Lung (tissue), 12 donors: Measurements from ENCODE around the gene GOLGA3. TPM values are rescaled to one million over a fixed set of nuclear protein-coding genes. Genes with fewer than 3 reads are reported as not detected.

Experiments
- ATAC-seq: fragments of 200-7000 bp; cut with Tn5 transposase; one replicate; pipeline ENCODE4 v1.9.1; 2020; ENCODE audit warnings: moderate number of reproducible peaks; ENCODE audit not compliant: insufficient read depth, low FRiP score
- DNase-seq, 3 donors: peaks; one replicate each; pipeline ENCODE4 v3.0.0-alpha.2; 2013 to 2017
- H3K27ac ChIP-seq, 2 donors: one replicate each; pipeline ENCODE4 v1.5.1; 2013; ENCODE audit warnings: mild to moderate bottlenecking in 2 of 2, moderate library complexity in 2 of 2, control low read depth in 1 of 2, inconsistent platforms in 1 of 2, low read depth in 1 of 2, low read length in 1 of 2
- H3K27me3 ChIP-seq, 3 donors: one replicate each; pipeline ENCODE4 v1.5.1; 2013; ENCODE audit warnings: low read length in 2 of 3; ENCODE audit not compliant: control insufficient read depth in 3 of 3, insufficient read depth in 3 of 3
- H3K36me3 ChIP-seq, 4 donors: one replicate each; pipeline ENCODE4 v1.5.1; 2013; ENCODE audit warnings: low read length in 4 of 4, mild to moderate bottlenecking in 1 of 4, moderate library complexity in 1 of 4; ENCODE audit not compliant: control insufficient read depth in 4 of 4, insufficient read depth in 4 of 4
- H3K4me1 ChIP-seq, 5 donors: one replicate each; pipeline ENCODE4 v1.5.1; 2013; ENCODE audit warnings: low read length in 5 of 5, mild to moderate bottlenecking in 2 of 5, moderate library complexity in 1 of 5; ENCODE audit not compliant: control insufficient read depth in 5 of 5, insufficient read depth in 5 of 5
- H3K4me3 ChIP-seq: one replicate; pipeline ENCODE4 v1.5.1; 2013; ENCODE audit warnings: mild to moderate bottlenecking, control low read depth, moderate library complexity
- H3K9ac ChIP-seq, 2 donors: one replicate each; pipeline ENCODE4 v1.5.1; 2013; ENCODE audit warnings: low read length in 2 of 2, control low read depth in 1 of 2; ENCODE audit not compliant: insufficient read depth in 1 of 2
- H3K9me3 ChIP-seq, 4 donors: one replicate each; pipeline ENCODE4 v1.5.1; 2013; ENCODE audit warnings: low read length in 3 of 4, mild to moderate bottlenecking in 1 of 4, moderate library complexity in 1 of 4; ENCODE audit not compliant: control insufficient read depth in 4 of 4, insufficient read depth in 3 of 4
- CTCF ChIP-seq: IDR thresholded peaks from 2 replicates; pipeline ENCODE4 v1.5.1; 2012; ENCODE audit warnings: mild to moderate bottlenecking; ENCODE audit errors: control extremely low read depth, extremely low read depth
- WGBS, 2 donors: extraction: QIAGEN DNeasy Blood & Tissue Kit; methylation state at CpG; one replicate each; pipeline ENCODE4 v1.1.7; 2013; 5-methylcytosine and 5-hydroxymethylcytosine counted together
- polyA plus RNA-seq, 2 donors: library from polyadenylated mRNA; stranded (reverse); fragments of 200-250 nt; gene quantifications; one replicate each; pipeline ENCODE4 v1.2.1, GENCODE V29; 2013
- total RNA-seq, 2 donors: library from RNA; depleted of rRNA in 1 of 2; stranded (reverse); fragments of >200 nt in 1 of 2; gene quantifications; one replicate each; pipeline ENCODE4 v1.2.1, GENCODE V29; 2014 to 2021
- donor health status: control.
- donor health status: control.
- donor health status: Bipolar disorder and iron deficiency.
- donor health status: healthy.
- donor health status: DM: yes; HTN: yes; CAD: no.

The GOLGA3 gene
- total and polyA plus RNA-seq, 4 donors: 17.5 to 81.1 (median 35.7) TPM

- H3K4me3 ChIP-seq: no peak overlapping the region
- no peak for TF ChIP-seq CTCF
- WGBS, 2 donors: 93 to 96% methylated on average over 18 of the region's 18 CpGs
- no peaks in the 10 kb centered on the region for H3K4me1 ChIP-seq
- H3K9ac ChIP-seq: no peak overlapping the region
- no peaks in the 10 kb centered on the region for H3K27me3 ChIP-seq
- DNase-seq (no peak), ATAC-seq (no peak)
- H3K9me3 ChIP-seq: no peaks in the 10 kb centered on the region
- H3K27ac ChIP-seq: no peak overlapping the region
- peaks cover 7 to 46% (median 33%) of the 10 kb centered on the region in 4 donors for H3K36me3 ChIP-seq
Observed at GRCh38 chr12:132806857-132807256, 21.8 kb downstream of the GOLGA3 start.

- Histone ChIP-seq H3K36me3 (peaks cover 16 to 61% (median 41%) of the 10 kb centered on the region in 4 donors), H3K27ac (no peak overlapping the region)
- no peak for DNase-seq
Observed at GRCh38 chr12:132804426-132804861, 24.2 kb downstream of the GOLGA3 start.

GRCh38 chr12:132803888-132804287 is 24.8 kb downstream of the GOLGA3 start:
- H3K4me3 ChIP-seq: no peak overlapping the region
- no peaks in the 10 kb centered on the region for H3K9me3 ChIP-seq
- DNase-seq (no peak), ATAC-seq (no peak)
- H3K4me1 ChIP-seq: no peaks in the 10 kb centered on the region
- H3K36me3 ChIP-seq: peaks cover 16 to 66% (median 44%) of the 10 kb centered on the region in 4 donors
- WGBS, 2 donors: 95 to 96% methylated on average over 15 of the region's 15 CpGs
- TF ChIP-seq CTCF: no peak
- no peak overlapping the region for H3K27ac ChIP-seq
- H3K9ac ChIP-seq: no peak overlapping the region
- H3K27me3 ChIP-seq: no peaks in the 10 kb centered on the region

More at GRCh38 chr12:132804426-132804861, 24.2 kb downstream of the GOLGA3 start:
- Histone ChIP-seq H3K4me1 (no peaks in the 10 kb centered on the region), H3K4me3 (no peak overlapping the region), H3K9ac (no peak overlapping the region), H3K9me3 (no peaks in the 10 kb centered on the region), H3K27me3 (no peaks in the 10 kb centered on the region)
- WGBS, 2 donors: 82 to 83% methylated on average over 15 to 16 of the region's 16 CpGs
- no peak for TF ChIP-seq CTCF
- ATAC-seq: no peak

- no peak for DNase-seq
- peaks cover 19 to 70% (median 40%) of the 10 kb centered on the region in 4 donors for H3K36me3 ChIP-seq
- WGBS, 2 donors: 97% methylated on average over 14 of the region's 14 CpGs
- H3K4me3 ChIP-seq: no peak overlapping the region
- H3K4me1 ChIP-seq: no peaks in the 10 kb centered on the region
- TF ChIP-seq CTCF: no peak
- H3K27ac ChIP-seq: no peak overlapping the region
- H3K9me3 ChIP-seq: no peaks in the 10 kb centered on the region
- no peak for ATAC-seq
- H3K9ac ChIP-seq: no peak overlapping the region
- no peaks in the 10 kb centered on the region for H3K27me3 ChIP-seq
Observed at GRCh38 chr12:132803125-132803524, 25.5 kb downstream of the GOLGA3 start.
